CD4-positive, alpha-beta T cell treated with Interleukin-1 beta for 1 hour (primary cell): ENCODE measurements around the gene TEF.
A peak's percentile ranks its signal among the peaks of the same experiment; 100 is the strongest.
"Not testable (repeated sequence)": the region's sequence is repeated elsewhere in the genome, so short reads cannot be mapped to it uniquely, and the experiment has no call there.

ENCODE experiments used
- DNase-seq, 2 donors: peaks; one replicate each; pipeline ENCODE4 v3.0.0-alpha.2; 2020 to 2022

Gene TEF

GRCh38 chr22:41384128-41384527 lies 2.4 kb downstream of the TEF start:
- DNase-seq = no peak

- no peak for DNase-seq
These were observed 5.6 kb downstream of the TEF start for GRCh38 chr22:41387341-41387740.

- DNase-seq = no peak
These were observed 12.2 kb downstream of the TEF start for GRCh38 chr22:41394012-41394356.

GRCh38 chr22:41395531-41396240 lies 13.9 kb downstream of the TEF start:
- DNase-seq = no peak

GRCh38 chr22:41397143-41397811 lies 15.5 kb downstream of the TEF start:
- no peak for DNase-seq

GRCh38 chr22:41398921-41399320 lies 17.2 kb downstream of the TEF start:
- DNase-seq = no peak

- no peak for DNase-seq
These were observed 20.3 kb downstream of the TEF start for GRCh38 chr22:41401781-41402648.

- DNase-seq = not testable (repeated sequence)
These were observed 21.1 kb downstream of the TEF start for GRCh38 chr22:41402851-41403250.

GRCh38 chr22:41403532-41404318 lies 22.0 kb downstream of the TEF start:
- peak; percentile 89 to 90 for DNase-seq

- peak in 1 of 2 donors; percentile 21 for DNase-seq
These were observed 23.8 kb downstream of the TEF start for GRCh38 chr22:41405588-41405987.

GRCh38 chr22:41406410-41406809 lies 24.7 kb downstream of the TEF start:
- DNase-seq = no peak

- no peak for DNase-seq
These were observed 25.7 kb downstream of the TEF start for GRCh38 chr22:41407433-41407832.

GRCh38 chr22:41408665-41409064 lies 26.9 kb downstream of the TEF start:
- no peak for DNase-seq

- no peak for DNase-seq
These were observed 28.6 kb downstream of the TEF start for GRCh38 chr22:41410311-41410751.

- no peak for DNase-seq
These were observed 29.5 kb downstream of the TEF start for GRCh38 chr22:41411021-41411851.

- no peak for DNase-seq
These were observed 33.8 kb downstream of the TEF start for GRCh38 chr22:41415554-41415953.

GRCh38 chr22:41417622-41418390 lies 36.1 kb downstream of the TEF start:
- no peak for DNase-seq

GRCh38 chr22:41418717-41419116 lies 37.0 kb downstream of the TEF start:
- DNase-seq = no peak

GRCh38 chr22:41425660-41426365 lies 44.1 kb downstream of the TEF start:
- peak in 1 of 2 donors; percentile 55 for DNase-seq

- no peak for DNase-seq
These were observed 47.6 kb downstream of the TEF start for GRCh38 chr22:41429232-41429950.
